Measurements from ENCODE around the gene IL5.

IL5 gene

DNA sequence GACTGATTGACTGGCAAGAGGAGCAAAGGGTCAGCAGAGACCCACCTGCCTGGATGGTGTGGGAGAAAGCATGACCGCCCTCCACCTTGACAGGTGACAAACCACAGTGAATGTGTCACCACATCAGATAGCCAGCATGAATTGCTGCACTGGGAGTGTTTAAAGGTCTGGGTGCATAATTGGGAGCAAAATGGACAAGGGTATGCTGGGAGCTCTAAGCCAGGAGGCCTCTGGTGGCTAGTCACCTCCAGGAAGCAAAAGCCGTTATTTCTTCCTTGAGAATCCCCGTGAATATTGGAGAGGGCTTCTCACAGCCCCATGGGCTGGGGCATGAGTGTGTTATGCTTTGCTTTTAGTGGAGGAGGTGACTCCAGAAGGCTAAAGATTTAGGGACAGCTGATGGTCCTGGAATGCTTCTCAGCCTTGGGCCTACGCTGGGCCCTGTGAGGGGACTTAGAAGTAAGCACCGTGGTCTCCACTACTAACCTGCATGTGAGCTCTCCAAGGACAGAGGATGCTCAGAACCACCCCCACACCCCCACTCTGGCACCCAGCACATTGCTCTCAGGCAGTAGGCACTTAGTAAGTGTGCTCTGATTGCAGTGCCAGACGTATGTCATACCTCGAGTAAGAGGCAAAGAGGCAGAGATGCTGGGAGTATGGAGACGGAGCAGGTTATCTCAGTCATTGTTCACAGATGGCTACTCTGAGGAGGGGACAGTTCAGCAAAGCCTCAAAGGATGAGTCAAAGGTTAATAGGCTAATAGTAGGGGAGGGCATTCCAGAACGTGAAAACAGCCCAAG, 43.7 kb downstream of the IL5 start:
- no peak for DNase-seq (ENCODE audit: low read depth in 1 of 2, low spot score in 1 of 2)

GRCh38 chr5:132498686-132499271, 44.5 kb downstream of the IL5 start:
- DNase-seq (ENCODE audit: low read depth in 1 of 2, low spot score in 1 of 2): no peak

GRCh38 chr5:132498152-132498551, 45.2 kb downstream of the IL5 start:
- no peak for DNase-seq (ENCODE audit: low read depth in 1 of 2, low spot score in 1 of 2)

- DNase-seq (ENCODE audit: low read depth in 1 of 2, low spot score in 1 of 2): no peak
Observed at GRCh38 chr5:132497488-132497997, 45.8 kb downstream of the IL5 start.

DNA sequence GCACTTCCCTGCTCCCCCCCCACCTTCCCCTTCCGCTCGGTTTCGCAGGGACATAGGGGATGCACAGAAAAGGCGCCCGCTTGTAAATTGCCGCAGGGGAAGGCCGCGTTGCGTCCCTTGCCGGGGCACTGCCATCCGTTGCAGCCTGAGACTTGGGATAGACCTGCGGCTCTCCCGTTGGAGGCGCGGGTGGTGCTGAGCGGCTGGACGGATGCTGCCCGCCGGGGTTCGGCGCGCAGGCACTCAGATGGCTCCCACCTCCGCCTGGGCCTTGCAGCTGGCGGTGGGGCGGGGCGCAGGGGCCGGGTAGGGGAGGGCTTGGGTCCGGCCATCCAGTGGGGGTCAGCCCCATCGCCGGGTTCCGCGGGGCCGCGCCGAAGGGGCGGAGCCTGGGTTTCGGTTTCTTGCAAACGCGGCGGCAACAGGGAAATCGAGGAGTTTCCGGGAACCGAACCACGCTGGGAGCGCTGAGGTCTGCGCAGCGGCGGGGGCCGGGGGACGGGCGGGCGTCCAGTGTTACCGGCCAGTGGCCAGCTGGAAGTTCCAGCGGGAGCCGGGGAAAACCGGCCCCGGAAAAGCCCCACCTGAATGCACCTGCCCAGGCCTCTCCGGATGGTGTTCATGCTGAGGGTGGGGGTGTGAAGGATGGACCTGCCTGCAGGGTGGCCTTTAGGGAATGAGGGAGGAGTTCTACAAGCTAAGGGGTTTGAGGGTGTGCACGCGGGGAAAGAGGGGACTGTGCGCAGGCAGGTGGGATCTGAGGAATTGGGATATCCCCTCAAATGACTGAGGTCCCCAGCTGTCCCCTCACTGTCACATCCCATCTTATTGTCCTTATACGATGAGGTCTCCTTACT, 46.5 kb downstream of the IL5 start:
- DNase-seq (ENCODE audit: low read depth in 1 of 2, low spot score in 1 of 2): peak in 1 of 2 donors; percentile 58

DNA sequence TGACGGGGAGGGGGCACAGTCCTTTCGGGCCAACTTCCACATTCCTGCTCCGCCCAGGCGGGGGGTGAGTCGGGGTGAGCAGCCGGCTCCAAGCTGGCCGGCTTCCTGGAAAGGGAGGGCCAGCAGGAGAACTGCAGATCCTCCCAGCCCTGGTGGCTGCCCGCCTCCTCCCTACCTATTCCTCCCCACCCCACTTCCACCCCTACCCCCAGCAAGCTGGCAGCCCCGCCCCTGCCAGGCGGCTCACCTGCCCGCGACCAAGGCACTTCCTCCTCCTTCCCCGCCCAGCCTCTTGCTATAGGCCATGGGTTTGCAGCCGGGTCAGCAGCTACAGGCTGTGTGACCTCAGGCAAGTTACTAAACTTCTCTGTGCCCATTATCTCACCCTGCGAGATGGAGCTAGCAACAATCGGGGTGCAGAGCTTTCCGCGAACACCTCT, 47.1 kb downstream of the IL5 start:
- DNase-seq (ENCODE audit: low read depth in 1 of 2, low spot score in 1 of 2): peak; percentile 65 to 82

- peak in 1 of 2 donors; percentile 72 for DNase-seq (ENCODE audit: low read depth in 1 of 2, low spot score in 1 of 2)
Observed at GRCh38 chr5:132495667-132496190, 47.6 kb downstream of the IL5 start.

DNA sequence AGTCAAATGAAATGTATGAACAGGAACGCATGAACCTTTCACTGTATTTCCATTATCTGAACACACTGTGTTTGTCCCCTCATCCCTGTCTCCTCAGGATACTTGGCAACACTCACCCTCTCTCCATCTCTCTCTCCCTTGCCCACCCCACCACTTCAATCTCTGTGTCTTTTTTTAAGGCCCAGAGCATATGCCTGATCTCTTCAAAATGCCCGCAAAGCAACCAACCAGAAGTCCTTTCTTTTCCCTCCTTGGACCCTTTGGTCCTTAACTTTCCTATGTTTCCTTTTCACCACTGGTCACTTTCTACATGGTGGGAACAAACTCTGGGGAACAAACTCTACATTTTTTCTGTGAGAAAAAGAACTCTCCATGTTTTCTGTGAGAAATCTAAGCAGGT, 49.5 kb downstream of the IL5 start:
- no peak for DNase-seq (ENCODE audit: low read depth in 1 of 2, low spot score in 1 of 2)

- DNase-seq (ENCODE audit: low read depth in 1 of 2, low spot score in 1 of 2): no peak
Observed at GRCh38 chr5:132493241-132493640, 50.1 kb downstream of the IL5 start.

DNA sequence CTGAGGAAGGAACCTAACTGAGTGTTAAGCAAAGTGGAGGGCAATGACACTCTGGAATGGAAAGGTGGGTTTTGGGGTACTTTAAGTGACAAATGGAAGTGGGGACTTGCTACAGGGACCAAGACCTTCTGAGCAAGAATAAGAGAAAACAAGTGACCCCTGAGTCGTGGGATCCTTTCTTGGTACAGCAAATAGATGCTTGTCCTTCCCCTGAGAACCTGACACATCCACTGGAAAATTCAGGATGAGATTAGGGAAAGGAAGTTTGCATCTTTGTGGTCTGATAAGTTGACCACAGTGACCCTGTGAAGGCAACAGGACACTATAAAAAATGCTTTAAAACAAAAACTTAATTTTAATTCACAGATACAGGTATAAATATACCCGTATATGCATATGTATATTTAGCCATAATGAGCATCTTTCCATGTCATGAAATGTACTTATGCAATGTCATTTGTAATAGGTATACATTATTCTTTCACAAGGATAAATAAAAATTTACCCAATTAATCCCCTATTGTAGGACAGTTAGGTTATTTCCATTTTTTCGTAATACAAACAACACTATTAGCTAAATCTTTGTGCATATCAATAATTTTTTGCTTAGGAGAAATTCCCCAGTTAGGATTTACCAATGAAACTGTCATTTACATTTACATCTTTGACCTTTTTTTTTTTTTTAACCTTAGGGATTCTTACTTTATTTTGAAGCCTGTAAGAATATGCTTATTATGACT, 50.8 kb downstream of the IL5 start:
- no peak for DNase-seq (ENCODE audit: low read depth in 1 of 2, low spot score in 1 of 2)
